H9 (cell line): ENCODE results near the gene SPDYE2B. TPM values are rescaled to one million over a fixed set of nuclear protein-coding genes. Genes with fewer than 3 reads are reported as not detected.
"Not testable (repeated sequence)": the region's sequence is repeated elsewhere in the genome, so short reads cannot be mapped to it uniquely, and the experiment has no call there.

ENCODE experiments used
- DNase-seq: peaks from one replicate; pipeline ENCODE4 v3.0.0-alpha.2; 2017
- H2AFZ ChIP-seq: one replicate; pipeline ENCODE4 v1.6.1; 2013; ENCODE audit warnings: mild to moderate bottlenecking, low read length, control low read depth, moderate library complexity
- H2AK5ac ChIP-seq: 2 replicates; pipeline ENCODE4 v1.6.1; 2013; ENCODE audit warnings: low read length, control low read depth, mixed read lengths; ENCODE audit not compliant: insufficient read length
- H2BK120ac ChIP-seq: one replicate; pipeline ENCODE4 v1.6.1; 2013; ENCODE audit warnings: low read depth, mild to moderate bottlenecking, low read length, control low read depth, inconsistent platforms; ENCODE audit not compliant: poor library complexity, severe bottlenecking
- H2BK12ac ChIP-seq: 2 replicates; pipeline ENCODE4 v1.6.1; 2013; ENCODE audit warnings: low read length, control low read depth, mixed read lengths, low read depth; ENCODE audit not compliant: insufficient read length
- H2BK15ac ChIP-seq: 2 replicates; pipeline ENCODE4 v1.6.1; 2013; ENCODE audit warnings: low read depth, low read length, control low read depth
- H2BK20ac ChIP-seq: one replicate; pipeline ENCODE4 v1.6.1; 2013; ENCODE audit warnings: low read depth, mild to moderate bottlenecking, low read length, control low read depth, inconsistent platforms; ENCODE audit not compliant: poor library complexity, severe bottlenecking
- H2BK5ac ChIP-seq: 2 replicates; pipeline ENCODE4 v1.6.1; 2013; ENCODE audit warnings: low read length, control low read depth, mixed read lengths; ENCODE audit not compliant: insufficient read length
- H3K14ac ChIP-seq: 2 replicates; pipeline ENCODE4 v1.6.1; 2013; ENCODE audit warnings: low read length, control low read depth; ENCODE audit not compliant: insufficient read depth
- H3K18ac ChIP-seq: 2 replicates; pipeline ENCODE4 v1.6.1; 2013; ENCODE audit warnings: low read depth, mild to moderate bottlenecking, mixed read lengths, low read length, control low read depth; ENCODE audit not compliant: insufficient read length
- H3K23ac ChIP-seq: 2 replicates; pipeline ENCODE4 v1.6.1; 2013; ENCODE audit warnings: low read length, control low read depth, mixed read lengths, low read depth; ENCODE audit not compliant: insufficient read length
- H3K23me2 ChIP-seq: 2 replicates; pipeline ENCODE4 v1.6.1; 2013; ENCODE audit warnings: low read depth, mild to moderate bottlenecking, mixed read lengths, low read length, control low read depth; ENCODE audit not compliant: insufficient read length, poor library complexity, severe bottlenecking
- H3K27ac ChIP-seq: 2 replicates; pipeline ENCODE4 v1.5.1; 2013; ENCODE audit warnings: low read length, control low read depth, mixed read lengths, low read depth; ENCODE audit not compliant: insufficient read length
- H3K27me3 ChIP-seq: 2 replicates; pipeline ENCODE4 v1.6.1; 2013; ENCODE audit warnings: low read length, control low read depth, inconsistent platforms; ENCODE audit not compliant: insufficient read depth
- H3K4ac ChIP-seq: 2 replicates; pipeline ENCODE4 v1.6.1; 2013; ENCODE audit warnings: low read depth, mild to moderate bottlenecking, control low read depth, inconsistent platforms, low read length, moderate library complexity
- H3K4me1 ChIP-seq: 2 replicates; pipeline ENCODE4 v1.6.1; 2013; ENCODE audit warnings: low read length, control low read depth, inconsistent platforms; ENCODE audit not compliant: insufficient read depth
- H3K4me2 ChIP-seq: 2 replicates; pipeline ENCODE4 v1.6.1; 2013; ENCODE audit warnings: low read length, control low read depth, mixed read lengths; ENCODE audit not compliant: insufficient read length, insufficient read depth
- H3K56ac ChIP-seq: 2 replicates; pipeline ENCODE4 v1.6.1; 2013; ENCODE audit warnings: low read depth, mild to moderate bottlenecking, mixed read lengths, low read length, control low read depth; ENCODE audit not compliant: insufficient read length
- H3K79me1 ChIP-seq: 2 replicates; pipeline ENCODE4 v1.6.1; 2013; ENCODE audit warnings: low read depth, mild to moderate bottlenecking, moderate library complexity, low read length, control low read depth, inconsistent platforms; ENCODE audit not compliant: insufficient read depth, poor library complexity, severe bottlenecking
- H3K79me2 ChIP-seq: 2 replicates; pipeline ENCODE4 v1.6.1; 2013; ENCODE audit warnings: low read length, control low read depth, inconsistent platforms; ENCODE audit not compliant: insufficient read depth
- H3K9ac ChIP-seq: 2 replicates; pipeline ENCODE4 v1.6.1; 2013; ENCODE audit warnings: low read length, control low read depth, mixed read lengths; ENCODE audit not compliant: insufficient read length; ENCODE audit errors: extremely low read depth
- H3K9me3 ChIP-seq: one replicate; pipeline ENCODE4 v1.6.1; 2013; ENCODE audit warnings: low read depth, low read length, inconsistent platforms; ENCODE audit not compliant: control insufficient read depth
- H3T11ph ChIP-seq: one replicate; pipeline ENCODE4 v1.6.1; 2013; ENCODE audit warnings: mild to moderate bottlenecking, low read length, control low read depth, inconsistent platforms
- H4K20me1 ChIP-seq: one replicate; pipeline ENCODE4 v1.6.1; 2013; ENCODE audit not compliant: control insufficient read depth, insufficient read length, insufficient read depth
- H4K5ac ChIP-seq: 2 replicates; pipeline ENCODE4 v1.6.1; 2013; ENCODE audit warnings: low read depth, mild to moderate bottlenecking, mixed read lengths, low read length, control low read depth; ENCODE audit not compliant: insufficient read length
- H4K8ac ChIP-seq: replicated peaks from 2 replicates; pipeline ENCODE4 v1.6.1; 2013; ENCODE audit warnings: low read length, control low read depth, mixed read lengths, low read depth; ENCODE audit not compliant: insufficient read length
- H4K91ac ChIP-seq: 2 replicates; pipeline ENCODE4 v1.6.1; 2013; ENCODE audit warnings: low read depth, mild to moderate bottlenecking, moderate library complexity, mixed read lengths, low read length, control low read depth; ENCODE audit not compliant: insufficient read length
- H3K27ac Mint-ChIP-seq, 3 experiments: 2 replicates in 2 of 3; 3 replicates in 1 of 3; pipeline ENCODE4 v1.8.0; 2020 to 2021; ENCODE audit warnings: mixed read lengths in 3 of 3, mild to moderate bottlenecking in 1 of 3, moderate library complexity in 1 of 3
- H3K27me3 Mint-ChIP-seq: 2 replicates; pipeline ENCODE4 v1.8.0; 2021; ENCODE audit warnings: low read depth, mild to moderate bottlenecking, moderate library complexity, mixed read lengths
- H3K36me3 Mint-ChIP-seq, 3 experiments: 2 replicates in 2 of 3; 3 replicates in 1 of 3; pipeline ENCODE4 v1.8.0; 2020 to 2021; ENCODE audit warnings: low read depth in 3 of 3, mixed read lengths in 3 of 3; ENCODE audit not compliant: insufficient read depth in 1 of 3
- H3K4me1 Mint-ChIP-seq, 2 experiments: 2 replicates each; pipeline ENCODE4 v1.8.0; 2020; ENCODE audit warnings: mixed read lengths in 2 of 2
- H3K4me3 Mint-ChIP-seq, 2 experiments: 2 replicates in 1 of 2; 3 replicates in 1 of 2; pipeline ENCODE4 v1.8.0; 2020 to 2021; ENCODE audit warnings: mild to moderate bottlenecking in 2 of 2, mixed read lengths in 2 of 2, moderate library complexity in 1 of 2
- H3K9me3 Mint-ChIP-seq, 2 experiments: 2 replicates in 1 of 2; 3 replicates in 1 of 2; pipeline ENCODE4 v1.8.0; 2020; ENCODE audit warnings: mild to moderate bottlenecking in 2 of 2, mixed read lengths in 2 of 2, moderate library complexity in 1 of 2
- WGBS: extraction: QIAGEN DNeasy Blood & Tissue Kit; methylation state at CpG from one replicate; pipeline ENCODE4 v1.1.7; 2013; ENCODE audit warnings: missing lambda C conversion rate, low lambda C conversion rate, mixed read lengths; ENCODE audit not compliant: insufficient read length; ENCODE audit errors: extremely low coverage; 5-methylcytosine and 5-hydroxymethylcytosine counted together
- total RNA-seq: library from RNA; stranded (reverse); gene quantifications from 2 replicates; pipeline ENCODE4 v1.2.1, GENCODE V29; 2021

Gene SPDYE2B
- total RNA-seq, 1 experiment from 2014 or later, result not detected

GRCh38 chr7:102613575-102614345, 36.4 kb upstream of the SPDYE2B start:
- not testable (repeated sequence) for H4K5ac ChIP-seq, H2AFZ ChIP-seq, H3K27ac ChIP-seq, H3K18ac ChIP-seq, H4K8ac ChIP-seq, H3K9me3 ChIP-seq, H3K4me1 ChIP-seq, H2BK15ac ChIP-seq, H4K20me1 ChIP-seq, H3K4me3 Mint-ChIP-seq, H3K27ac Mint-ChIP-seq, H2BK120ac ChIP-seq, H3K36me3 Mint-ChIP-seq, H3K56ac ChIP-seq, H3K14ac ChIP-seq, H3K9ac ChIP-seq, H3K4me2 ChIP-seq, H3K27me3 Mint-ChIP-seq, H3T11ph ChIP-seq, H3K9me3 Mint-ChIP-seq, H3K23ac ChIP-seq, H2BK12ac ChIP-seq, H3K79me1 ChIP-seq, H2BK20ac ChIP-seq, H3K27me3 ChIP-seq, H3K4ac ChIP-seq, H3K79me2 ChIP-seq, DNase-seq, H4K91ac ChIP-seq, H2BK5ac ChIP-seq, H2AK5ac ChIP-seq, H3K23me2 ChIP-seq, H3K4me1 Mint-ChIP-seq
- WGBS, result no CpG with 5 or more reads among the region's 15 CpGs

- H2BK20ac ChIP-seq, H3K27ac Mint-ChIP-seq, H4K8ac ChIP-seq, H3K9me3 Mint-ChIP-seq, H3K4me1 Mint-ChIP-seq, H3K27me3 Mint-ChIP-seq, H4K20me1 ChIP-seq, H3K18ac ChIP-seq, H2AK5ac ChIP-seq, H3K14ac ChIP-seq, H3K23ac ChIP-seq, H2BK120ac ChIP-seq, H3K23me2 ChIP-seq, H3K36me3 Mint-ChIP-seq, H3K79me2 ChIP-seq, H2BK5ac ChIP-seq, H3K4ac ChIP-seq, H3K56ac ChIP-seq, H2BK12ac ChIP-seq, H3K79me1 ChIP-seq, H3K4me3 Mint-ChIP-seq, H3T11ph ChIP-seq, H3K4me1 ChIP-seq, H3K9ac ChIP-seq, H2BK15ac ChIP-seq, H4K91ac ChIP-seq, H3K9me3 ChIP-seq, H4K5ac ChIP-seq, H3K27ac ChIP-seq, H3K27me3 ChIP-seq, H2AFZ ChIP-seq, H3K4me2 ChIP-seq, DNase-seq: not testable (repeated sequence)
- no CpG with 5 or more reads among the region's 4 CpGs for WGBS
Observed at GRCh38 chr7:102614346-102614697, 35.8 kb upstream of the SPDYE2B start.
